ENCODE data around the gene CAPZA2.

Gene CAPZA2

GRCh38 chr7:116840256-116840655 lies 22.1 kb upstream of the CAPZA2 start:
- no peak overlapping the region for H3K27ac ChIP-seq

GRCh38 chr7:116842371-116842770 lies 20.0 kb upstream of the CAPZA2 start:
- no peak overlapping the region for H3K27ac ChIP-seq
- TF ChIP-seq ZFX (IDR thresholded peaks at IDR 0.05; ENCODE audit: borderline replicate concordance): no peak
- no peak for TF ChIP-seq CTCF (IDR thresholded peaks at IDR 0.05)

More at GRCh38 chr7:116840256-116840655, 22.1 kb upstream of the CAPZA2 start:
- TF ChIP-seq CTCF (IDR thresholded peaks at IDR 0.05) (no peak), ZFX (IDR thresholded peaks at IDR 0.05; ENCODE audit: borderline replicate concordance) (no peak)

GRCh38 chr7:116843378-116843777 lies 19.0 kb upstream of the CAPZA2 start:
- TF ChIP-seq CTCF (IDR thresholded peaks at IDR 0.05) (no peak), ZFX (IDR thresholded peaks at IDR 0.05; ENCODE audit: borderline replicate concordance) (no peak)
- no peak overlapping the region for H3K27ac ChIP-seq

- no peak overlapping the region for H3K27ac ChIP-seq
- TF ChIP-seq CTCF (IDR thresholded peaks at IDR 0.05) (no peak), ZFX (IDR thresholded peaks at IDR 0.05; ENCODE audit: borderline replicate concordance) (no peak)
Observed at GRCh38 chr7:116851175-116851574, 11.2 kb upstream of the CAPZA2 start.

- TF ChIP-seq ZFX (IDR thresholded peaks at IDR 0.05; ENCODE audit: borderline replicate concordance): no peak
- no peak for TF ChIP-seq CTCF (IDR thresholded peaks at IDR 0.05)
- no peak overlapping the region for H3K27ac ChIP-seq
Observed at GRCh38 chr7:116851671-116852070, 10.7 kb upstream of the CAPZA2 start.

- no peak overlapping the region for H3K27ac ChIP-seq
- no peak for TF ChIP-seq CTCF (IDR thresholded peaks at IDR 0.05)
- TF ChIP-seq ZFX (IDR thresholded peaks at IDR 0.05; ENCODE audit: borderline replicate concordance): no peak
Observed at GRCh38 chr7:116854132-116854531, 8.3 kb upstream of the CAPZA2 start.

GRCh38 chr7:116857052-116857451 lies 5.3 kb upstream of the CAPZA2 start:
- no peak overlapping the region for H3K27ac ChIP-seq
- TF ChIP-seq ZFX (IDR thresholded peaks at IDR 0.05; ENCODE audit: borderline replicate concordance) (no peak), CTCF (IDR thresholded peaks at IDR 0.05) (no peak)

Measured in 22Rv1 (cell line).